ENCODE results near the gene SPPL2B. TPM values are rescaled to one million over a fixed set of nuclear protein-coding genes. Genes with fewer than 3 reads are reported as not detected.

SPPL2B gene
- total RNA-seq, 1 donor from 2014 or later: 95.7 TPM

- Histone ChIP-seq H3K27me3 (peaks cover under 1% of the 10 kb centered on the region), H3K4me3 (no peak overlapping the region), H3K36me3 (peaks cover 17 to 38% of the 10 kb centered on the region in 2 donors), H3K4me1 (no peaks in the 10 kb centered on the region), H3K27ac (no peak overlapping the region), H3K9me3 (no peaks in the 10 kb centered on the region)
- intact Hi-C loops (cut with DNase I): no loop called here
- TF ChIP-seq CTCF (IDR thresholded peaks at IDR 0.05): no peak
- DNase-seq (ENCODE audit: low spot score in 2 of 2): no peak
These were observed 26.2 kb downstream of the SPPL2B start for GRCh38 chr19:2354670-2355069.

GRCh38 chr19:2355168-2356035, 26.9 kb downstream of the SPPL2B start:
- Histone ChIP-seq H3K4me3 (no peak overlapping the region), H3K27me3 (peaks cover 8% of the 10 kb centered on the region)
- TF ChIP-seq CTCF (IDR thresholded peaks at IDR 0.05): no peak

GRCh38 chr19:2356036-2356646, 27.7 kb downstream of the SPPL2B start:
- no peak for DNase-seq (ENCODE audit: low spot score in 2 of 2)
- Histone ChIP-seq H3K9me3 (no peaks in the 10 kb centered on the region), H3K4me1 (no peaks in the 10 kb centered on the region), H3K27me3 (peaks cover 11% of the 10 kb centered on the region), H3K4me3 (no peak overlapping the region), H3K27ac (no peak overlapping the region), H3K36me3 (peaks cover 10 to 26% of the 10 kb centered on the region in 2 donors)
- intact Hi-C loops (cut with DNase I): no loop called here
- no peak for TF ChIP-seq CTCF (IDR thresholded peaks at IDR 0.05)

More at GRCh38 chr19:2355168-2356035, 26.9 kb downstream of the SPPL2B start:
- Histone ChIP-seq H3K4me1 (no peaks in the 10 kb centered on the region), H3K36me3 (peaks cover 13 to 33% of the 10 kb centered on the region in 2 donors), H3K9me3 (no peaks in the 10 kb centered on the region), H3K27ac (no peak overlapping the region)
- DNase-seq (ENCODE audit: low spot score in 2 of 2): no peak
- intact Hi-C loops (cut with DNase I): no loop called here

- H3K27me3 ChIP-seq: peaks cover 16% of the 10 kb centered on the region
- DNase-seq (ENCODE audit: low spot score in 2 of 2): no peak
- intact Hi-C loops (cut with DNase I): no loop called here
- no peak for TF ChIP-seq CTCF (IDR thresholded peaks at IDR 0.05)
- no peaks in the 10 kb centered on the region for H3K4me1 ChIP-seq
- no peaks in the 10 kb centered on the region for H3K9me3 ChIP-seq
- H3K4me3 ChIP-seq: no peak overlapping the region
- H3K36me3 ChIP-seq: peaks cover 10 to 19% of the 10 kb centered on the region in 2 donors
- H3K27ac ChIP-seq: no peak overlapping the region
These were observed 29.1 kb downstream of the SPPL2B start for GRCh38 chr19:2357279-2358206.

DNA sequence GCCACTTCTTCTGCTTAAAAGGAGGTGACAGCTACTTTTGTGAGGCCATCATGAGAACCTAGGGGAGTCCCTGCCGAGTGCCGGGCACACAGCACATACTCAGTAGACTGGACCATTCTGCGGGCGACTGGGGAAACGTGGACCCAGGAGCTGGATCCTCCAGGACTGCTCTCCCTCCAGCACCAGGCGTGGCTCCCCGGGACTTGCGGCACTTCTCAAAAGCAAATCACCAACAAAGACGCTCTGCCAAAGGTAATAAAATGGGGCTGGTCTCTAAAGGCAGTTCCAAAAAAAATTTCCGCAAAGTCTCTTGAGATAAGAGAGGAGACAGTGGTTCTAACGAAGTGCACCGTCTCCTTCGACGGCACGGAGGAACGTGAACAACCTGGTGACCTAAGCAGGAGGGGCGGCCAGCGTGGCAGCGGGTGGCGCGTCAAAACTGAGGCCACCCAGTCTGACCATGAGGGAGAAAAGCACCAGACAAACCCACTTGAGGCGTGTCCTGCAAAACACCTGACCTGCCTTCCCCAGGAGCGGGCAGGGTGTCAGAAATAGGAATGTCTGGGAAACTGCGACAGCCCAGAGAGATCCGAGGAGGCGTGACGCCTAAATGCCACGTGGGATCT, 30.2 kb downstream of the SPPL2B start:
- no peak overlapping the region for H3K4me3 ChIP-seq
- TF ChIP-seq CTCF (IDR thresholded peaks at IDR 0.05): no peak
- no peaks in the 10 kb centered on the region for H3K4me1 ChIP-seq
- peaks cover 16% of the 10 kb centered on the region for H3K27me3 ChIP-seq
- no peaks in the 10 kb centered on the region for H3K9me3 ChIP-seq
- intact Hi-C loops (cut with DNase I): no loop called here
- no peak for DNase-seq (ENCODE audit: low spot score in 2 of 2)
- no peak overlapping the region for H3K27ac ChIP-seq
- peaks cover 2 to 11% of the 10 kb centered on the region in 2 donors for H3K36me3 ChIP-seq
